HepG2 (cell line): ENCODE results near the gene GRK3.
"Not testable (repeated sequence)": the region's sequence is repeated elsewhere in the genome, so short reads cannot be mapped to it uniquely, and the experiment has no call there.

Experiments used
- NFE2L1 ChIP-seq: sonication (generic); formaldehyde crosslinking; IDR thresholded peaks from 2 replicates; pipeline ENCODE4 v1.4.0; 2020; ENCODE audit warnings: missing genetic modification reagents, mild to moderate bottlenecking, borderline replicate concordance
- TF ChIP-seq, protein P1 (sequence below): sonication (generic); formaldehyde crosslinking; IDR thresholded peaks from 2 replicates; pipeline ENCODE4 v1.4.0; 2020; ENCODE audit warnings: missing genetic modification reagents

DNA sequence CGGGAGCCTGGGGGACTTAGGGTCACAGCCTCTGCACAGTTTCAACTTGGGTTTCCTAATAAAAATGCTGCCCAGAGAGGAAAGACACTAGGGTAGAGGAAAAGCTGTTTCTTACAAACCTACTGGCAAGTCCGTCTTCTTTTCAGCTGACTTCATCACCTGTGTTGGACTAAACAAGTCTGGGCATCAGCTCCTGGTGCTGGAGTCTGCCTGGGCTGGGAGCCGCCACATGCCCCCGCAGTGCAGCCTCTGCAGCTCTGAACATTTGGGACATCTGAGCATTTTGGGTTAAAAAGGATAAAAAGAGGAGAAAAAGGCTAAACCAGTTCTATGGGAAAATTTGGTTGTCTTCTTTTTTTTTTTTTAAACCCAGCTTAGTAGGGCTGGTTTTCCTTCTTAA lies 49.1 kb downstream of the GRK3 start:
- TF ChIP-seq, protein P1, sequence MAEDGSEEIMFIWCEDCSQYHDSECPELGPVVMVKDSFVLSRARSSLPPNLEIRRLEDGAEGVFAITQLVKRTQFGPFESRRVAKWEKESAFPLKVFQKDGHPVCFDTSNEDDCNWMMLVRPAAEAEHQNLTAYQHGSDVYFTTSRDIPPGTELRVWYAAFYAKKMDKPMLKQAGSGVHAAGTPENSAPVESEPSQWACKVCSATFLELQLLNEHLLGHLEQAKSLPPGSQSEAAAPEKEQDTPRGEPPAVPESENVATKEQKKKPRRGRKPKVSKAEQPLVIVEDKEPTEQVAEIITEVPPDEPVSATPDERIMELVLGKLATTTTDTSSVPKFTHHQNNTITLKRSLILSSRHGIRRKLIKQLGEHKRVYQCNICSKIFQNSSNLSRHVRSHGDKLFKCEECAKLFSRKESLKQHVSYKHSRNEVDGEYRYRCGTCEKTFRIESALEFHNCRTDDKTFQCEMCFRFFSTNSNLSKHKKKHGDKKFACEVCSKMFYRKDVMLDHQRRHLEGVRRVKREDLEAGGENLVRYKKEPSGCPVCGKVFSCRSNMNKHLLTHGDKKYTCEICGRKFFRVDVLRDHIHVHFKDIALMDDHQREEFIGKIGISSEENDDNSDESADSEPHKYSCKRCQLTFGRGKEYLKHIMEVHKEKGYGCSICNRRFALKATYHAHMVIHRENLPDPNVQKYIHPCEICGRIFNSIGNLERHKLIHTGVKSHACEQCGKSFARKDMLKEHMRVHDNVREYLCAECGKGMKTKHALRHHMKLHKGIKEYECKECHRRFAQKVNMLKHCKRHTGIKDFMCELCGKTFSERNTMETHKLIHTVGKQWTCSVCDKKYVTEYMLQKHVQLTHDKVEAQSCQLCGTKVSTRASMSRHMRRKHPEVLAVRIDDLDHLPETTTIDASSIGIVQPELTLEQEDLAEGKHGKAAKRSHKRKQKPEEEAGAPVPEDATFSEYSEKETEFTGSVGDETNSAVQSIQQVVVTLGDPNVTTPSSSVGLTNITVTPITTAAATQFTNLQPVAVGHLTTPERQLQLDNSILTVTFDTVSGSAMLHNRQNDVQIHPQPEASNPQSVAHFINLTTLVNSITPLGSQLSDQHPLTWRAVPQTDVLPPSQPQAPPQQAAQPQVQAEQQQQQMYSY (CRISPR knock-in tag): not testable (repeated sequence)
- not testable (repeated sequence) for TF ChIP-seq NFE2L1 (CRISPR knock-in tag)
